ENCODE results near the gene NECTIN1. TPM values are rescaled to one million over a fixed set of nuclear protein-coding genes. Genes with fewer than 3 reads are reported as not detected.

Gene NECTIN1
- total RNA-seq, 2 donors from 2014 or later, result 29.3 to 45.3 TPM

- Histone ChIP-seq H3K9ac (ENCODE audit: extremely low read depth, low read length, poor library complexity, severe bottlenecking) (no peak overlapping the region), H3K9me3 (ENCODE audit: control insufficient read depth, low read length) (no peaks in the 10 kb centered on the region), H3K27me3 (ENCODE audit: control insufficient read depth, insufficient read depth, low read length, poor library complexity, severe bottlenecking) (peaks cover 30% of the 10 kb centered on the region), H3K4me3 (ENCODE audit: low read length) (no peak overlapping the region), H3K36me3 (ENCODE audit: control insufficient read depth, insufficient read depth, low read length) (no peaks in the 10 kb centered on the region), H3K27ac (ENCODE audit: low read depth, low read length) (no peak overlapping the region), H3K4me1 (ENCODE audit: control insufficient read depth, insufficient read depth, low read length) (peaks cover 4% of the 10 kb centered on the region)
- no peaks in the 10 kb centered on the region for H3K9me3 Mint-ChIP-seq
- no peak for DNase-seq
- H3K27me3 Mint-ChIP-seq (ENCODE audit: insufficient read depth), result peaks cover 31% of the 10 kb centered on the region
- H3K36me3 Mint-ChIP-seq (ENCODE audit: low read depth), result peaks cover 5% of the 10 kb centered on the region
- WGBS, 2 experiments (ENCODE audit: insufficient coverage in 1 of 2, insufficient read length in 1 of 2), result 87 to 90% methylated on average over 3 to 7 of the region's 7 CpGs
- no peak overlapping the region for H3K4me3 Mint-ChIP-seq
- TF ChIP-seq, protein P1, sequence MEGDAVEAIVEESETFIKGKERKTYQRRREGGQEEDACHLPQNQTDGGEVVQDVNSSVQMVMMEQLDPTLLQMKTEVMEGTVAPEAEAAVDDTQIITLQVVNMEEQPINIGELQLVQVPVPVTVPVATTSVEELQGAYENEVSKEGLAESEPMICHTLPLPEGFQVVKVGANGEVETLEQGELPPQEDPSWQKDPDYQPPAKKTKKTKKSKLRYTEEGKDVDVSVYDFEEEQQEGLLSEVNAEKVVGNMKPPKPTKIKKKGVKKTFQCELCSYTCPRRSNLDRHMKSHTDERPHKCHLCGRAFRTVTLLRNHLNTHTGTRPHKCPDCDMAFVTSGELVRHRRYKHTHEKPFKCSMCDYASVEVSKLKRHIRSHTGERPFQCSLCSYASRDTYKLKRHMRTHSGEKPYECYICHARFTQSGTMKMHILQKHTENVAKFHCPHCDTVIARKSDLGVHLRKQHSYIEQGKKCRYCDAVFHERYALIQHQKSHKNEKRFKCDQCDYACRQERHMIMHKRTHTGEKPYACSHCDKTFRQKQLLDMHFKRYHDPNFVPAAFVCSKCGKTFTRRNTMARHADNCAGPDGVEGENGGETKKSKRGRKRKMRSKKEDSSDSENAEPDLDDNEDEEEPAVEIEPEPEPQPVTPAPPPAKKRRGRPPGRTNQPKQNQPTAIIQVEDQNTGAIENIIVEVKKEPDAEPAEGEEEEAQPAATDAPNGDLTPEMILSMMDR (conservative IDR thresholded peaks at IDR 0.05), result no peak
- no peak overlapping the region for H3K27ac Mint-ChIP-seq
- H3K4me1 Mint-ChIP-seq, result peaks cover 53% of the 10 kb centered on the region
Measured at GRCh38 chr11:119706029-119706428, 23.0 kb downstream of the NECTIN1 start.

DNA sequence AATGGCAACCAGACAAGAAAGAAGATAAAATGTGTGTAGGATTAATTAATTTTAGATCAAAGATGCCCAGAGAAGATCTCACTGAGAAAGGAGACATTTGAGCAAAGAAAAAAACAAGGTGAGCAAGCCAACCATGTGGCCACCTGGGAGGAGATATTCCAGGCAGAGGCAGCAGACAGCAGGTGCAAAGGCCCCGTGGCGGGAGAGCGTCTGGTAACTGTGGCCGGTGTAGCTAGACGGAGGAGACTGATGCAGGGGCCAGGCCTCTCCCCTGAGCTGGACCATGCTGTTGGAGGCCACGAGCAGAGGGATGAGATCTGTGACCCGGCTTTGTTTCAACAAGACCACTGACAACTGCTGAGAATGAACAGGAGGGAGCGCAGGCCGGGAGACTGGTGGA, 23.6 kb downstream of the NECTIN1 start:
- Mint-ChIP-seq H3K4me3 (no peak overlapping the region), H3K27me3 (ENCODE audit: insufficient read depth) (peaks cover 25% of the 10 kb centered on the region), H3K9me3 (no peaks in the 10 kb centered on the region), H3K36me3 (ENCODE audit: low read depth) (peaks cover under 1% of the 10 kb centered on the region), H3K4me1 (peaks cover 48% of the 10 kb centered on the region), H3K27ac (no peak overlapping the region)
- 85 to 96% methylated on average over 4 to 9 of the region's 9 CpGs for WGBS, 2 experiments (ENCODE audit: insufficient coverage in 1 of 2, insufficient read length in 1 of 2)
- Histone ChIP-seq H3K4me1 (ENCODE audit: control insufficient read depth, insufficient read depth, low read length) (peaks cover 4% of the 10 kb centered on the region), H3K9me3 (ENCODE audit: control insufficient read depth, low read length) (no peaks in the 10 kb centered on the region), H3K9ac (ENCODE audit: extremely low read depth, low read length, poor library complexity, severe bottlenecking) (no peak overlapping the region), H3K27me3 (ENCODE audit: control insufficient read depth, insufficient read depth, low read length, poor library complexity, severe bottlenecking) (peaks cover 24% of the 10 kb centered on the region), H3K4me3 (ENCODE audit: low read length) (no peak overlapping the region), H3K36me3 (ENCODE audit: control insufficient read depth, insufficient read depth, low read length) (no peaks in the 10 kb centered on the region), H3K27ac (ENCODE audit: low read depth, low read length) (no peak overlapping the region)
- no peak for DNase-seq
- TF ChIP-seq, protein P1 (conservative IDR thresholded peaks at IDR 0.05), result no peak

- no peak overlapping the region for H3K9ac ChIP-seq (ENCODE audit: extremely low read depth, low read length, poor library complexity, severe bottlenecking)
Measured at GRCh38 chr11:119704849-119705248, 24.2 kb downstream of the NECTIN1 start.

More at GRCh38 chr11:119704849-119705248, 24.2 kb downstream of the NECTIN1 start:
- Mint-ChIP-seq H3K9me3 (no peaks in the 10 kb centered on the region), H3K27ac (no peak overlapping the region), H3K4me1 (peaks cover 44% of the 10 kb centered on the region), H3K4me3 (no peak overlapping the region), H3K36me3 (ENCODE audit: low read depth) (no peaks in the 10 kb centered on the region), H3K27me3 (ENCODE audit: insufficient read depth) (peaks cover 22% of the 10 kb centered on the region)
- no peak overlapping the region for H3K27ac ChIP-seq (ENCODE audit: low read depth, low read length)
- TF ChIP-seq, protein P1 (conservative IDR thresholded peaks at IDR 0.05), result no peak
- WGBS, 2 experiments (ENCODE audit: insufficient coverage in 1 of 2, insufficient read length in 1 of 2), result 71 to 83% methylated on average over 1 to 2 of the region's 2 CpGs
- H3K9me3 ChIP-seq (ENCODE audit: control insufficient read depth, low read length), result no peaks in the 10 kb centered on the region
- peaks cover 4% of the 10 kb centered on the region for H3K4me1 ChIP-seq (ENCODE audit: control insufficient read depth, insufficient read depth, low read length)
- peaks cover 20% of the 10 kb centered on the region for H3K27me3 ChIP-seq (ENCODE audit: control insufficient read depth, insufficient read depth, low read length, poor library complexity, severe bottlenecking)
- no peak overlapping the region for H3K4me3 ChIP-seq (ENCODE audit: low read length)
- DNase-seq, result no peak
- H3K36me3 ChIP-seq (ENCODE audit: control insufficient read depth, insufficient read depth, low read length), result no peaks in the 10 kb centered on the region

All from endodermal cell (in vitro differentiated cells).